ENCODE results near the gene CD2BP2. TPM values are rescaled to one million over a fixed set of nuclear protein-coding genes. Genes with fewer than 3 reads are reported as not detected.
A peak's percentile ranks its signal among the peaks of the same experiment; 100 is the strongest.

The CD2BP2 gene
- total RNA-seq, 2 experiments from 2014 or later = 43.8 to 44.5 TPM

GRCh38 chr16:30381291-30382041 is 26.4 kb upstream of the CD2BP2 start:
- Mint-ChIP-seq H3K9me3 (no peaks in the 10 kb centered on the region), H3K36me3 (ENCODE audit: low read depth) (peaks cover 34% of the 10 kb centered on the region), H3K4me3 (peak overlapping the region; percentile 84), H3K27me3 (no peaks in the 10 kb centered on the region), H3K27ac (peak overlapping the region; percentile 98), H3K4me1 (ENCODE audit: low read depth) (peaks cover 44% of the 10 kb centered on the region)
- peak; percentile 62 for DNase-seq
- intact Hi-C loops (cut with micrococcal nuclease) = no loop called here
- ChIA-PET CTCF (interaction anchor here (4.8 to 5.2 kb wide), 2 partner anchors 15 to 27 kb away, joined by 30 to 43 read pairs; partner anchors contain the start of genes ZNF48 and ZNF771), POLR2A (interaction anchor here (1.0 to 3.3 kb wide), 4 partner anchors 11 to 26 kb away, joined by 3 to 14 read pairs (median 7); partner anchors contain the start of genes CD2BP2 and ZNF48)
- TF ChIP-seq, protein P1, sequence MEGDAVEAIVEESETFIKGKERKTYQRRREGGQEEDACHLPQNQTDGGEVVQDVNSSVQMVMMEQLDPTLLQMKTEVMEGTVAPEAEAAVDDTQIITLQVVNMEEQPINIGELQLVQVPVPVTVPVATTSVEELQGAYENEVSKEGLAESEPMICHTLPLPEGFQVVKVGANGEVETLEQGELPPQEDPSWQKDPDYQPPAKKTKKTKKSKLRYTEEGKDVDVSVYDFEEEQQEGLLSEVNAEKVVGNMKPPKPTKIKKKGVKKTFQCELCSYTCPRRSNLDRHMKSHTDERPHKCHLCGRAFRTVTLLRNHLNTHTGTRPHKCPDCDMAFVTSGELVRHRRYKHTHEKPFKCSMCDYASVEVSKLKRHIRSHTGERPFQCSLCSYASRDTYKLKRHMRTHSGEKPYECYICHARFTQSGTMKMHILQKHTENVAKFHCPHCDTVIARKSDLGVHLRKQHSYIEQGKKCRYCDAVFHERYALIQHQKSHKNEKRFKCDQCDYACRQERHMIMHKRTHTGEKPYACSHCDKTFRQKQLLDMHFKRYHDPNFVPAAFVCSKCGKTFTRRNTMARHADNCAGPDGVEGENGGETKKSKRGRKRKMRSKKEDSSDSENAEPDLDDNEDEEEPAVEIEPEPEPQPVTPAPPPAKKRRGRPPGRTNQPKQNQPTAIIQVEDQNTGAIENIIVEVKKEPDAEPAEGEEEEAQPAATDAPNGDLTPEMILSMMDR (IDR thresholded peaks at IDR 0.05) = no peak
- ATAC-seq = no peak

DNA sequence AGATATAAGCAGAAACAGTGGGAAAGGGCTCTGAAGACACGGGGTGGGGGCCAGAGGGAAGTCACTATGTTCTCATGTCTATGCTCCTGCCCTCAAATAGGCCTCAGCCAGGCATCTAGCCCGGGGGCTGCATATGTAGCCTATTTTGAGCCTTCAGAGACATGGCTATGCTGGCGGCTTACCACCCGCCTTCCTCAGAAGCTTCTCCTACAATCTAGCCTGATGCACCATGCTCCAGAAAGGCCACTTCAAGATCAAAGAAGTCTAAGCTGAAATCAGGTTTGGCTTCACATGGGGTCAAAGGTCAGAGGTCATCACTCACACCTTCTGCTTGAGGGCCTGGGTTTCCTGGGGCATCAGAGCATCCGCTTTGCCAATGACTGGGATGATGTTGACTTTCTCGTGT is 25.7 kb upstream of the CD2BP2 start:
- TF ChIP-seq, protein P1 (IDR thresholded peaks at IDR 0.05) = no peak
- intact Hi-C loops (cut with micrococcal nuclease) = no loop called here
- H3K27me3 Mint-ChIP-seq = no peaks in the 10 kb centered on the region
- H3K36me3 Mint-ChIP-seq (ENCODE audit: low read depth) = peaks cover 34% of the 10 kb centered on the region
- peak overlapping the region; percentile 84 for H3K4me3 Mint-ChIP-seq
- no peaks in the 10 kb centered on the region for H3K9me3 Mint-ChIP-seq
- ATAC-seq (no peak), DNase-seq (peak; percentile 20)
- peak overlapping the region; percentile 98 for H3K27ac Mint-ChIP-seq
- CTCF ChIA-PET = interaction anchor here (0.6 to 5.2 kb wide), 3 partner anchors 16 to 37 kb away, joined by 3 to 43 read pairs (median 30); partner anchors contain the start of genes ZNF48 and ZNF771
- H3K4me1 Mint-ChIP-seq (ENCODE audit: low read depth) = peaks cover 45% of the 10 kb centered on the region
- POLR2A ChIA-PET = interaction anchor here (0.7 to 3.3 kb wide), 5 partner anchors 12 to 37 kb away, joined by 3 to 14 read pairs (median 6); partner anchors contain the start of genes CD2BP2, ZNF48 and ZNF771

GRCh38 chr16:30380072-30380802 is 25.1 kb upstream of the CD2BP2 start:
- ChIA-PET CTCF (interaction anchor here (0.6 to 5.2 kb wide), 4 partner anchors 9 to 37 kb away, joined by 3 to 43 read pairs (median 16); partner anchors contain the start of genes ZNF48 and ZNF771), POLR2A (interaction anchor here (0.6 to 3.3 kb wide), 5 partner anchors 15 to 217 kb away, joined by 3 to 14 read pairs (median 5); partner anchors contain the start of genes CD2BP2, ZNF48 and ZNF771)
- peak overlapping the region; percentile 99 for H3K4me3 Mint-ChIP-seq
- H3K27ac Mint-ChIP-seq = peak overlapping the region; percentile 100
- TF ChIP-seq, protein P1 (IDR thresholded peaks at IDR 0.05) = no peak
- H3K9me3 Mint-ChIP-seq = no peaks in the 10 kb centered on the region
- no peak for DNase-seq
- H3K36me3 Mint-ChIP-seq (ENCODE audit: low read depth) = peaks cover 36% of the 10 kb centered on the region
- intact Hi-C loops (cut with micrococcal nuclease) = no loop called here
- peaks cover 48% of the 10 kb centered on the region for H3K4me1 Mint-ChIP-seq (ENCODE audit: low read depth)
- H3K27me3 Mint-ChIP-seq = no peaks in the 10 kb centered on the region
- no peak for ATAC-seq

GRCh38 chr16:30379158-30379783 is 24.2 kb upstream of the CD2BP2 start:
- H3K36me3 Mint-ChIP-seq (ENCODE audit: low read depth) = peaks cover 36% of the 10 kb centered on the region
- no peaks in the 10 kb centered on the region for H3K9me3 Mint-ChIP-seq
- H3K4me1 Mint-ChIP-seq (ENCODE audit: low read depth) = peaks cover 48% of the 10 kb centered on the region
- DNase-seq (no peak), ATAC-seq (no peak)
- H3K27ac Mint-ChIP-seq = peak overlapping the region; percentile 100
- intact Hi-C loops (cut with micrococcal nuclease) = loop anchor here (10.0 kb wide), 2 partner anchors 284 to 314 kb away; partner anchors contain the start of genes ALDOA, TBX6 and YPEL3
- POLR2A ChIA-PET = interaction anchor here (1.1 to 1.8 kb wide), 4 partner anchors 21 to 38 kb away, joined by 3 to 5 read pairs (median 4); partner anchors contain the start of gene ZNF771
- H3K4me3 Mint-ChIP-seq = peak overlapping the region; percentile 99
- TF ChIP-seq, protein P1 (IDR thresholded peaks at IDR 0.05) = no peak
- CTCF ChIA-PET = interaction anchor here (0.7 to 5.2 kb wide), 3 partner anchors 17 to 29 kb away, joined by 3 to 43 read pairs (median 30); partner anchors contain the start of genes ZNF48 and ZNF771
- H3K27me3 Mint-ChIP-seq = no peaks in the 10 kb centered on the region
